HT1080 (cell line): ENCODE data around the gene FAM25C. TPM values are rescaled to one million over a fixed set of nuclear protein-coding genes. Genes with fewer than 3 reads are reported as not detected.
"Not testable (repeated sequence)": the region's sequence is repeated elsewhere in the genome, so short reads cannot be mapped to it uniquely, and the experiment has no call there.

ENCODE experiments used
- DNase-seq: peaks from one replicate; pipeline ENCODE4 v3.0.0-alpha.2; 2015; ENCODE audit warnings: low read depth
- polyA plus RNA-seq, 2 experiments: library from polyadenylated mRNA; depleted of rRNA; stranded (reverse); fragments of >200 nt; gene quantifications; 2 replicates each; pipeline ENCODE4 v1.2.3, GENCODE V29; 2015
- total RNA-seq: library from RNA; depleted of rRNA; stranded (reverse); fragments of >200 nt; shearing (Covaris generic); gene quantifications from 2 replicates; pipeline ENCODE4 v1.2.3, GENCODE V29; 2014; rRNA removed

Gene FAM25C
- total RNA-seq, result not detected in 2 replicates
- not detected in 2 replicates for polyA plus RNA-seq (2015; cell fraction: cytosol; rRNA removed)
- polyA plus RNA-seq (2015; cell fraction: nucleus; rRNA removed), result not detected in 2 replicates

- DNase-seq, result not testable (repeated sequence)
Observed at GRCh38 chr10:47999691-48000090, at the start of gene FAM25C. Gene FAM25C (minus strand): TSS chr10:47999791. CDS start chr10:47999765, 26 bp downstream.

- not testable (repeated sequence) for DNase-seq
Observed at GRCh38 chr10:48044557-48044956, 45.0 kb upstream of the FAM25C start.

DNA sequence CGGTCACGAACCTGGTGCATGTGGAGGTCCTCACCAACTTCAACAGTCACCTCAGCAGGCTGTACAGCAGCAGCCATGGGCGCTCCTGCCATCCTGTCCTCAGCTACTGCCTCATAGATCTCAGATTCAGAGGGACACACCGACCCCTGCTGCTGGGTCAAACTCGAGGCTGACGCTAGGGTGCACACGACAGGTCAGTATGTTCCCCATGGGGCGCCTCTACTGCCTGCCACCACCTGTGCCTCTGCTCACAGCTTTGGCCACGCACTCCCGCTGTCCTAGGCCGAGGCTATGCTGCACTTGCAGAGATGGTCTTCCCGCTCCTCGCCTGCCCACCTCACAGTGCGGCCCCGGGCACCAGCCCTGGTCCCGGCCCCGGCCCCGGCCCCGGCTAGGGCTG lies 31.8 kb upstream of the FAM25C start:
- DNase-seq, result not testable (repeated sequence)

DNA sequence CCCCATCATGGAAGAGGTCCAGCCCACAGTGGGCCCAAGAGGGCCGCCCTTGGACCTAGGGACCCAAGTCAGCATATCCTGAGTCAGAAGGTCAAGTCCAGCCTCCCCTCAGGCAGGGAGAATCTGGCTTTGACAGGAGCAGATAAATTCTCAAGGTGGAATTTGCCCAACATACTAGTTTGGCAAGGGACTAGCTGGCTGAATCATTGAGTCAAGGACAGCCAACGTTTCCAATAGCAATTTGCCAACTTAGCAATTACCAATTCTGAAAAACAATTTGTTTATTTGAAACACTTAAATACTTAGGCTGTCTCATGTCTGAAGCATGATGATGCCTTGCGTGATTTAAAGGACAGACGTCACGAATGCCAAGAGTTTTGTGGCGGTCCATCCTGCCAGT lies 2.7 kb upstream of the FAM25C start:
- not testable (repeated sequence) for DNase-seq

DNA sequence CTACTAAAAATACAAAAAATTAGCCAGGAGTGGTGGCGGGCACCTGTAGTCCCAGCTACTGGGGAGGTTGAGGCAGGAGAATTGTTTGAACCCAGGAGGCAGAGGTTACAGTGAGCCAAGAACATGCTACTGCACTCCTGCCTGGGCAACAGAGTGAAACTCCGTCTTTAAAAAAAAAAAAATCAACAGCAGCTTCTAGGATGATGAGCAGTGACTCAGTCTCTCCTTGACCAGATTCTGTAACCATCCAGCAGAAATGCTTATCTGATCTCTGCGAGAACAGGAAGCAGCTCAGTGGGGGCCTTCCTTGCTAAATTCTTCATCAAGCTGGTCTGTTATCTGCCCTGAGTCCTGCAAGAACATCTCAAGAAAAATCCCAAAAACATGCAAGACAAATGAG lies 5.5 kb downstream of the FAM25C start:
- peak; percentile 50 for DNase-seq

GRCh38 chr10:47992560-47992959 lies 7.0 kb downstream of the FAM25C start:
- not testable (repeated sequence) for DNase-seq

- DNase-seq, result not testable (repeated sequence)
Observed at GRCh38 chr10:47991706-47992105, 7.9 kb downstream of the FAM25C start.

- not testable (repeated sequence) for DNase-seq
Observed at GRCh38 chr10:47990097-47990496, 9.5 kb downstream of the FAM25C start.

DNA sequence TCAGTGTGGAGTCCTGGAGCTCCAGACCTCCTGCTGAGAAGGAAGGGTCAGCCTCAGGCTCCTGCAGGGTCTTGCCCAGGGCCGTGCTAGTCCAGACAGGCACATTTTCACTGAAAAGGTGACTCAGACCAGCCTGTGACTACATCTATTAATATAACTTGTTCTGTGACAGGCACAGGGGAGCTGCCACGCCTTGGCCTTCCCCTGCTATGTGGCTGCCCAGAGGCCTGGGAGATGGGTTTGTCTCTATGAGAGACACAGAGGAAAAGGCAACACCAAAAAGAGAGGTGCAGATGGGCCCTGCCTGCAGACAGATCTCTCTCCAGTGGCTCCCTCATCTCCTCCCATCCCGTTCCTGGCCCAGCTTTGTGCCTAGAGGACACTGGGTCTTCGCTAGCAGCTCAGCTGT lies 10.0 kb downstream of the FAM25C start:
- DNase-seq, result not testable (repeated sequence)

- DNase-seq, result peak; percentile 82
Observed at GRCh38 chr10:47988718-47989541, 10.7 kb downstream of the FAM25C start.

DNA sequence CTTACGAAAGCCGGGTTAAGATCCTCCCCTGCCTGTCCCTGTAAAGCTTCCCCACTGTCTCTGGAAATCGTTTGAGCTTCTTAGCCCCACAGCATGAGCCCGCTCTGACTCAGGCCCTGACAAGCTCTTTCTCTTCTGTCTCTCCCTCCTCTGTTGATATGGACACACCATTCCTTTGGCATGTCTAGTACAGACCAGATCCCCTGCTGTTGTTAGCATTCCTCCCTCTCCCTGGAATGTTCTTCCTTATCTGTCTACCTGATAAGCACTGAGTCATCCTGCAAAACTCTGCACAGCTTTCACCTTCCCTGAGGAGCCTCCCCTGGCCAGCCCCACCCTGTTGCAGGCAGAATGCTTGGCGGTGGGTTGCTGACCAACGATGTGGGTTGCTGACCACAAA lies 11.6 kb downstream of the FAM25C start:
- DNase-seq, result not testable (repeated sequence)

GRCh38 chr10:47986413-47987230 lies 13.0 kb downstream of the FAM25C start:
- DNase-seq, result not testable (repeated sequence)

DNA sequence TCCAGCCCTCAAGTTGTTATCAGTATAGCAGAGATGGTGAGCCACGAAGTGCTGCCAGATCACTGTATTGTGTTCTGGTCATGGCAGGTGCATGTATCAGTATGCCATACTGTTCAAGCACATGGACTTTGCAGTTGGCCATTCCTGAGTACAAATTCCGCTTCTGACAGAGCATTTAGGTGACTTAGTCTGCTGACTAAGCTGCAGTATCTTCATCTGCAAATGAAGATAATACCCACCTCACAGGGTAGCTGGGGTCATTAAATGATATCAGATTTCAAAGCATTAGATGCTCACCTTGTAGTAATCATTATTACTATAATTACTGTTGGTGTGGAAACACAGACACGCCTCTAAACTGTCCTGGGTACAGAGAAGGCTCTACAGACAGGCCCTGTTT lies 24.2 kb downstream of the FAM25C start:
- not testable (repeated sequence) for DNase-seq

DNA sequence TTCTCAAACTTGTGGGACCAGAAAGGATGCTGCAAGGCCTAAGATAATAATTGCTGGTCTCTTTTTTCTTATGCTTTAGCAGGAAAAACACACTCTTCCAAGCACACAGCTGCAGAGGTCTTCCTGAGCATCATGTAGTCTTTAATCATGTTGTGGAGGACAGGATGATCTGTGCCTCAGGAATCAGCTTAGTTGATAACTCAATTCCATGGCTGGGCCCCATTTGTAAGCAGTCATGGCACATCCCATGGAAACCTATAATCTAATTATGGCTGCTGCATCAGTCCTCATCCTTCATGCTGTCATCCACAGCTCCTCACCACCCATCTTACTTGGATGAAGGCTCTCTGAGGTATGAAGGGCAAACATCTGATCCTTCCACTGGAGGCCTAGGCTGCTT lies 26.5 kb downstream of the FAM25C start:
- not testable (repeated sequence) for DNase-seq

DNA sequence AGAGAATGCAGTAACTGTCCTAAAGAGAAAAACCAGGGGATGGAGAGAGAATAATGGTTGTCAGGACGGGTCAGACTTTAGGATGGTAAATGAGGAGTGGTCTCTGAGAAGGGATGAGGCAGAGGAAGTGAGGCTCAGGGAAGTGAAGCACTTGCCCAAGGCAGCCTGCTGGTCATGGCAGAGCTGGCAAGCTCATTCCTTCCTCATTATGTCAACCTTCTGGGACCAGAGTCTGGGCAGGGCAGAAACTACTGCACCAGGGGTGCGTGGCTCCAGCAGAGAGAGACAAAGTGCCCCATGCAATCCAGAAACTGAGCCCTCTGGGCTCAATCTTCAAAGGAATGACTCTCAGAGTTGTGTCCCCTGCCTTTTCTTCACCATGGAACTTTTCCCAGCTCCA lies 27.5 kb downstream of the FAM25C start:
- not testable (repeated sequence) for DNase-seq

- DNase-seq, result not testable (repeated sequence)
Observed at GRCh38 chr10:47971598-47971997, 28.0 kb downstream of the FAM25C start.

DNA sequence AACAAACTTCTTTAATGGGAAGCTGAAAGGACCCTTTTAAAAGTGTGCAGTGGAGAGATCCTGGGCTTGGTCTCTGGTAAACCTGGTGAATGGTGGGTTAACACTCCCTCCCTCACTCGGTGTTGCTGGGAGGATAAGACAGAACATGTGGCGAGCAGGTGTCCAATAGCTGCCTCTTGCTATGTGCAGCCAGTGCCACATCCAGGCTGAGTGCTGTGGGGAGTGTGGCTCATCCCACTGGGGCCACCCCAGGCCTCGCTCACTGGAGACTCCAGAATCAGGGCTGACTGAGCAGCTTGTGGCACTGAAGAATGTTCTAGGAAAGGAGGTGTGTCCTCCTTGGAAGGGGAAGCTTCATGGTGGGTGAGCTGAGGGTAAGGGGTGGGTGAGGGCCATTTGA lies 29.5 kb downstream of the FAM25C start:
- DNase-seq, result not testable (repeated sequence)

DNA sequence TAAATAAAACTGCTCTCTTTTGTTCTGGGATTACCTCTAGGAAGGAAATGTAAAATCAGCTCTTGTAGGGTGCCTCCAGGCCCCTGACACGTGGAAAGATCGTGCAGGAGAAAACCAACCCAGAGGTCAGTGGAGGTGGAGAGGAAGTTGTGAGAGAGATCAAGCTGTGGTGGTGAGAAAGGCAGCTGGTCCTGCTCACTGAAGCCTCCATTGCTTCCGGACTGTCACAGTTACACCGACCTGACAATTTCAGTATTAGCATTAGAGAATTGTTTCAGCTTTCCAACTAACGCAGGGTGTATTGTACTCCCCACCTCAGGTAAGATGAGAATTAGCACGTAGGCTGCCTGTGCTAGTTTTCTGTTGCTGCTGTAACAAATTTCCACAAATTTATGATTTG lies 30.6 kb downstream of the FAM25C start:
- DNase-seq, result not testable (repeated sequence)

DNA sequence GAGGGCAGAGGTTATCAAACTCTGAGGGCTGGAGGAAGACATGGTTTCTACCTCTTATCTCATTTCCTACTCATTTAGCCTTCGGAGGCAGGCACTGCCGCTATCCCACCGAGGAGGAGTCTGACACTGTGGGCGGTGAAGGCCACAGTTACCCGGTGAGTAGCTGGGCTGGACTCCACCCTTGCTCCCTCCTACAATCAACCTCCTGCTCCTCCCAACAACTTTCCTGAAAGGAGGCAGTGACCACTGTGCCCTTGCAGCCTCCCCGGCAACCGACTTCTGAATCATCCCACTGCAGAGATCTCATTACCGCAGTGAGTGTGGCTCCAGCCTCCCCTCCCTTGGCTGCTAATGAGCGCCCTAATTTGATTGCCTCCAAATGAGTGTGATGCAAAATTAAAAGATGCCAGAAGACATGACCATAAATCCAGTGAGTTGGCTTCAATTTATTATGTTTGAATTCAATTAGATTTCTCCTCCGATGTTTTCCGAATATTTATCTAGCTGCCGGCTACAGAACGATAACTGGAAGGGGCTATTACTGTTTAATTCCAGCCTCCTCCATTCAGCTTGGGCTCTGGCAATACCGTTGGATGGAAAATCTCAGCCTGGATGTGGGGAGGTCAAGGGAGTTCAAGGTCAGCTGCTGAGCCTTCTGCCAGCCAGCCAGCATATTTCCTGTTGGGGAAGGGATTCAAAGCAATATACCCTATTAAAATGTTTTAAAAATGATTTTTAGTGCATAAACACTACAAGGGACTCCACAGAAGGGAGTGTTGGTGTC lies 35.1 kb downstream of the FAM25C start:
- DNase-seq, result not testable (repeated sequence)

DNA sequence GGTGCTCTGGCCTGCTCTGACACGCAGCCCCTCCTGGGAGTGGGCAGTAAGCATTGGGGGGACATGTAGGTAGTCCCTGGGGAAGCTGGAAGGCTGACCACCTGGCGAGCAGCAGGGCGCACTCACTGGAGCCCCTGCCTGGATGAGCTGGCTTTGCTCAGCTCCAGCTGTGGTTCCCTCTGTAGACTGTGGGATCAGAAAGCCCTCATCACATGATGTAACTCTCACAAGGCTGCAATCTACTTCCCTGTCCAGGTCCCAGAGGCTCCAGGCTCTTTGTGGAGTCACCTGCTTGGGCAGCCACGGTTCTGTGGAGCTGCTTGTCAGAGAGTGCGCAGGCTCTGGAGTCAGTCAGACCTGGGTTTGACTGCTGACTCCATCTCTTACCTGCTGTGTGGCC lies 36.8 kb downstream of the FAM25C start:
- not testable (repeated sequence) for DNase-seq

DNA sequence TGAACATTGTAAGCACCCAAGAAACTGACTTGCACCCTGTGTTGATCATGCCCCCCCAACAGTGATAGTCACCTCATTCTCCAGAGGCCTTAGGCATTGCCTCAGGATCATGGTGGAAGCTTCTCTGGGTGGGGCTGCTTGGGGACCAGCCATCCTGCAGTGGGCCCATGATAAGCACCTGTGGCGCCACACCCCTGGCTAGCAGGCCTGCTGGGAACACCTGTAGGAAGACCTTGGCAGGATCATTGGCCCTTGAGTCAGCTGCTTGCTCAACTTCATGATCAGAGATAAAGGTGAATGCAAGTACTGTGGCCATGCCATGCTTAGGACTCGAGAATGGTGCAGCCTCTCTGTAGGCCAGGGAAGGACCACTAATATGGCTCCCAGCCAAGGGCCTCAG lies 38.9 kb downstream of the FAM25C start:
- not testable (repeated sequence) for DNase-seq
